Measurements from ENCODE around the gene ACE.

The ACE gene

DNA sequence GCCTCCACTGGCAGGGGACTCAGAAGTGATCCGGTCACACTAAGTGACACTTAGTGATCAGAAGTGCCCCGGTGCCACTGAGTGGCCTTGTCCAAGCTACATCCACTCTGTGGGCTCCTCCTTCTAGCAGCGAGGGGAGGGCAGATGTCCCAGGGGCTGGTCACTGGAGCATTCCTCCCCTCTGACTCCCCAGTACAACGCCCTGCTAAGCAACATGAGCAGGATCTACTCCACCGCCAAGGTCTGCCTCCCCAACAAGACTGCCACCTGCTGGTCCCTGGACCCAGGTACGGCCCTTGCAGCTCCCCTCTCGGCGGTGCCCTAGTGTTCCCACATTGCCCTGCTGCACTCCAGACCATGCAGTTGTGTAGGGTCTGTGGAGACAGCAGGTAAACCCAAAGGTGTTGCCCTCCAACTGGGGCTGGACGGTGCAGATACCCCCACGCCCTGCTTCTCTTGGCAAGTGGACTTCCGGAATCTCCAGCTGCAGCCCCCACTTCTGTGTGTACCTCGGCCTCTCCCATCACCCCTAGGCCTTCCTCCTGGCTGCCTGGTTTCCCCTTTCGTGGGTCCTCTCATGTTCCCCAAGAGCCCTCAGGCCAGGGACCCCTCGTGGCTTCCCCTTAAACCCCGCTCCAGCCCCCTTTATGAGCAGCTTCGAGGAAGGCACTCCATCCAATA is 2.1 kb downstream of the ACE start:
- H3K4me3 ChIP-seq (ENCODE audit: control insufficient read depth, low read depth, low read length) = no peak overlapping the region
- TF ChIP-seq, protein P1, sequence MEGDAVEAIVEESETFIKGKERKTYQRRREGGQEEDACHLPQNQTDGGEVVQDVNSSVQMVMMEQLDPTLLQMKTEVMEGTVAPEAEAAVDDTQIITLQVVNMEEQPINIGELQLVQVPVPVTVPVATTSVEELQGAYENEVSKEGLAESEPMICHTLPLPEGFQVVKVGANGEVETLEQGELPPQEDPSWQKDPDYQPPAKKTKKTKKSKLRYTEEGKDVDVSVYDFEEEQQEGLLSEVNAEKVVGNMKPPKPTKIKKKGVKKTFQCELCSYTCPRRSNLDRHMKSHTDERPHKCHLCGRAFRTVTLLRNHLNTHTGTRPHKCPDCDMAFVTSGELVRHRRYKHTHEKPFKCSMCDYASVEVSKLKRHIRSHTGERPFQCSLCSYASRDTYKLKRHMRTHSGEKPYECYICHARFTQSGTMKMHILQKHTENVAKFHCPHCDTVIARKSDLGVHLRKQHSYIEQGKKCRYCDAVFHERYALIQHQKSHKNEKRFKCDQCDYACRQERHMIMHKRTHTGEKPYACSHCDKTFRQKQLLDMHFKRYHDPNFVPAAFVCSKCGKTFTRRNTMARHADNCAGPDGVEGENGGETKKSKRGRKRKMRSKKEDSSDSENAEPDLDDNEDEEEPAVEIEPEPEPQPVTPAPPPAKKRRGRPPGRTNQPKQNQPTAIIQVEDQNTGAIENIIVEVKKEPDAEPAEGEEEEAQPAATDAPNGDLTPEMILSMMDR (IDR thresholded peaks at IDR 0.05; ENCODE audit: control insufficient read depth, insufficient read depth, low read depth, low read length, missing control alignments) = peak; percentile 99
- peak; percentile 77 for DNase-seq (ENCODE audit: low read depth)

DNA sequence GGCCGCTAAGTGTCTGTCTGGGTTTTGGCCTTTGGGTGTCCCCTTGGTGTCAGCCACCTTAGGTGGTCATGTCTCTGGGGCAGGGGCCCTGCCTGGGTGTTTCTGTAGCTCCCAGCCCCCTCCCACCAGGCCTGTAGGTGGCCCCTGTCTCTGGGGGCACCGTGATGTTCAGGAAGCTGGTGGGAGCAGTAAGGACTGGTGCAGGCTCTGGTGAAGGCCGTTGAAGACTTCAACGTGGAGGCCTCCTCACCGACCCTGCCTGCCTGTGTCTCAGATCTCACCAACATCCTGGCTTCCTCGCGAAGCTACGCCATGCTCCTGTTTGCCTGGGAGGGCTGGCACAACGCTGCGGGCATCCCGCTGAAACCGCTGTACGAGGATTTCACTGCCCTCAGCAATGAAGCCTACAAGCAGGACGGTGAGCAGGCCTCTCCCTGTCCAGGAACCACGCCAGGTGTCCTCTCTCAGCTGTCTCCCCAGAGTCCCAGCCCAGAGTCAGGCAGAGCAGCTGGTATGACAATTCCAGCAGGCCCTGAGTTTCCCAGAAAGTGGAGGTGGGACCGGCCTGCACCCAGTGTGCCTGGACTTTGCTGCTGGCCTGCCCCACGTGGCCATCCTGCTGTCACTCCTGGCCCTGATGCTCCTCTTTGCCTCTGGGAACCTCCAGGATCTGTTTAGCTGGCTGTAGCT is 2.8 kb downstream of the ACE start:
- TF ChIP-seq, protein P1 (IDR thresholded peaks at IDR 0.05; ENCODE audit: control insufficient read depth, insufficient read depth, low read depth, low read length, missing control alignments) = no peak
- H3K4me3 ChIP-seq (ENCODE audit: control insufficient read depth, low read depth, low read length) = no peak overlapping the region
- DNase-seq (ENCODE audit: low read depth) = no peak

DNA sequence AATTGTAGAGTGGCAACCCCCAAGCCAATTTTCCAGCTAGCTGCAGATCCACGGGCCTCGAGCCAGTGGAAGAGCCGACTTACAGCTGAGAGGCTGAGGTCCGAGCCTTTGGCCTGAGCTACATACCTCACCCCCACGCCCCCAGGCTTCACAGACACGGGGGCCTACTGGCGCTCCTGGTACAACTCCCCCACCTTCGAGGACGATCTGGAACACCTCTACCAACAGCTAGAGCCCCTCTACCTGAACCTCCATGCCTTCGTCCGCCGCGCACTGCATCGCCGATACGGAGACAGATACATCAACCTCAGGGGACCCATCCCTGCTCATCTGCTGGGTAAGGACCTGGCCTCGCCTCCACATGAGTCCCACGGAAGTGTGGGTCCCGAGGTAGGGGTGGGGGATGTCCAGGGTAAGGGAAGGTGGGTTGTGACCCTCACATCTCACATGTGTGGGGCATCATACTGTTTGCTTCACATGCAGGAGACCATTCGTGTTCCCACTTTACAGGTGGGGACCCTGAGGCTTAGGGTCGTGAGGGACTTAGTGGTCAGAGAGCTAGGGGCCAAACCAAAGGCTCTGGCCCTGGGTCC is 3.4 kb downstream of the ACE start:
- no peak overlapping the region for H3K4me3 ChIP-seq (ENCODE audit: control insufficient read depth, low read depth, low read length)
- DNase-seq (ENCODE audit: low read depth) = no peak
- TF ChIP-seq, protein P1 (IDR thresholded peaks at IDR 0.05; ENCODE audit: control insufficient read depth, insufficient read depth, low read depth, low read length, missing control alignments) = no peak

DNA sequence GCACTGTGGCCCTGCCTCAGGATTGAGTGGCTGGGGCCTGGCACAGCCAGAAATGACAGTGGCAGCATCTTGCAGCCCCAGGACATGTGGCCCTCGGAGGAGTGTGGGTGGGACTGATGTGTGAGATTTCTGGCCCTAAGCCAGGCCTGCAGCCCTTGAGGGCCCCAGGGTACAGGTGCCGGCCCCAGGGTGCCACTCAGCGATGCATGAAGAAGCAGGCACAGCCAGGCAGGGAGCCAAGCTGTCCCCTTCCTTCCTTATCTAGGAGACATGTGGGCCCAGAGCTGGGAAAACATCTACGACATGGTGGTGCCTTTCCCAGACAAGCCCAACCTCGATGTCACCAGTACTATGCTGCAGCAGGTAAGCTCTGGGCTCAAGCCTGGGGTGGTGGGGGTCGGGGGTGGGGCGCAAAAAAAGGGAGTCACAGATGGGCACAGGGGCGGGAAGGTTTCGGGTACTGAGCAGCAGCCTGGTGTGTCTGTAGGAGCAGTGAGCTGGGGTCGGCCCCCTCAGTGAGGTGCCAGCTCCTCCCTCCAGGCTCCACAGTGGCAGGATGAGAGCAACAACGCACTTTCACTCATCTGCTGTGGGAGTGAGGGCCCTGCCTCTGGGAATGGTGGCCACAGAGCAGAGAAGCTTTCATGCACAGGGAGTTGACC is 4.1 kb downstream of the ACE start:
- H3K4me3 ChIP-seq (ENCODE audit: control insufficient read depth, low read depth, low read length) = no peak overlapping the region
- DNase-seq (ENCODE audit: low read depth) = no peak
- TF ChIP-seq, protein P1 (IDR thresholded peaks at IDR 0.05; ENCODE audit: control insufficient read depth, insufficient read depth, low read depth, low read length, missing control alignments) = no peak

DNA sequence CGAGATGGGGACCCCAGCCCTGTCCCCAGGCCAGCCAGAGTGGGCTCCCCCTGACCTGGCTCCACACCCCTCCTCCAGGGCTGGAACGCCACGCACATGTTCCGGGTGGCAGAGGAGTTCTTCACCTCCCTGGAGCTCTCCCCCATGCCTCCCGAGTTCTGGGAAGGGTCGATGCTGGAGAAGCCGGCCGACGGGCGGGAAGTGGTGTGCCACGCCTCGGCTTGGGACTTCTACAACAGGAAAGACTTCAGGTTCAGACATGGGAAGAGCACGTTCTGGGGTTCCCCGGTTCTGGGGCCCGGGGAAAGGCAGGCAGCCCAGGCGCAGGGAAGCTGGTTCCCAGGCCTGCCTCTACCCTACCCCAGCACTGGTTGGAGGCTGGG is 4.6 kb downstream of the ACE start:
- TF ChIP-seq, protein P1 (IDR thresholded peaks at IDR 0.05; ENCODE audit: control insufficient read depth, insufficient read depth, low read depth, low read length, missing control alignments) = no peak
- DNase-seq (ENCODE audit: low read depth) = no peak
- H3K4me3 ChIP-seq (ENCODE audit: control insufficient read depth, low read depth, low read length) = no peak overlapping the region

DNA sequence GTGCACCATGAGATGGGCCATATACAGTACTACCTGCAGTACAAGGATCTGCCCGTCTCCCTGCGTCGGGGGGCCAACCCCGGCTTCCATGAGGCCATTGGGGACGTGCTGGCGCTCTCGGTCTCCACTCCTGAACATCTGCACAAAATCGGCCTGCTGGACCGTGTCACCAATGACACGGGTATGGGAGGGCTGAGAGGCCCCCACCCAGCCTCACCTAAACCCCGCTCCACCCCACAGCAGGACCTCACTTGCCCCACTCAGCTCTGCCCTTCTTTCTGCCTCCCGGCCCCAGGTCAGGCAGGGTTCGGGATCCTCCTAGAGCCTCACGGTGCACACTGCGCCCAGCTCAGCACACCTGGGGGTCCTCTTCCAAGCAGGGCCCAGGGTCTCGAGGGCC is 5.6 kb downstream of the ACE start:
- H3K4me3 ChIP-seq (ENCODE audit: control insufficient read depth, low read depth, low read length) = no peak overlapping the region
- DNase-seq (ENCODE audit: low read depth) = no peak
- TF ChIP-seq, protein P1 (IDR thresholded peaks at IDR 0.05; ENCODE audit: control insufficient read depth, insufficient read depth, low read depth, low read length, missing control alignments) = no peak
